Adrenal gland (tissue), 12 donors: ENCODE measurements around the gene HS6ST2. TPM values are rescaled to one million over a fixed set of nuclear protein-coding genes. Genes with fewer than 3 reads are reported as not detected.

Experiments used
- DNase-seq, 7 donors: peaks; one replicate each; pipeline ENCODE4 v3.0.0-alpha.2; 2019 to 2020
- H3K27ac ChIP-seq, 5 donors: fragments of 200-600 bp; sonication (generic) in 4 of 5; 1 replicate in 3 of 5; 2 replicates in 2 of 5; pipeline versions ENCODE4 v1.5.1 to v1.8.0; 2016 to 2020; ENCODE audit warnings: mild to moderate bottlenecking in 1 of 5
- H3K27me3 ChIP-seq: fragments of 200-600 bp; 2 replicates; pipeline ENCODE4 v1.8.0; 2021
- H3K36me3 ChIP-seq, 2 donors: fragments of 200-600 bp; replicated peaks in 1 of 2; 1 replicate in 1 of 2; 2 replicates in 1 of 2; pipeline versions ENCODE4 v1.5.1 to v1.8.0; 2018 to 2022
- H3K4me1 ChIP-seq, 2 donors: fragments of 200-600 bp; replicated peaks in 1 of 2; 1 replicate in 1 of 2; 2 replicates in 1 of 2; pipeline versions ENCODE4 v1.5.1 to v1.8.0; 2018 to 2021
- H3K4me3 ChIP-seq, 4 donors: fragments of 200-600 bp; sonication (generic) in 3 of 4; one replicate each; pipeline ENCODE4 v1.5.1; 2016 to 2018
- H3K9me3 ChIP-seq, 3 donors: fragments of 200-600 bp; sonication (generic) in 1 of 3; replicated peaks in 1 of 3; 1 replicate in 2 of 3; 2 replicates in 1 of 3; pipeline versions ENCODE4 v1.5.1 to v1.8.0; 2016 to 2021
- POLR2A ChIP-seq, 2 donors: fragments of 450-650 bp; IDR thresholded peaks; one replicate each; pipeline ENCODE4 v1.6.1; 2017; ENCODE audit warnings: antibody characterized with exemption in 2 of 2, mild to moderate bottlenecking in 2 of 2, moderate library complexity in 1 of 2
- WGBS, 4 donors: extraction: QIAGEN DNeasy Blood & Tissue Kit in 2 of 4; methylation state at CpG; one replicate each; pipeline versions ENCODE4 v1.1.5 to v1.1.7; 2013 to 2017; 5-methylcytosine and 5-hydroxymethylcytosine counted together
- intact Hi-C, 2 donors: fragments of 100-400 bp; cut with DNase I; formaldehyde crosslinking; loops; one replicate each; pipeline versions ENCODE4 v1.14.1 to v1.15.0; 2022 to 2023
- polyA plus RNA-seq, 3 donors: library from polyadenylated mRNA; stranded (reverse); fragments of 200-250 nt in 2 of 3; fragments of 350-450 nt in 1 of 3; fragmentation: Illumina TruSeq in 1 of 3; extraction: RNeasy Lipid Tissue Mini Kit (QIAGEN cat#74804) in 1 of 3; gene quantifications; one replicate each; pipeline ENCODE4 v1.2.3, GENCODE V29; 2013 to 2014
- total RNA-seq, 9 donors: library from RNA; depleted of rRNA in 4 of 9; stranded (reverse); fragments of >200 nt in 4 of 9; fragments of 120-200 nt in 1 of 9; fragmentation: NEBNext Ultra II Directional in 1 of 9; extraction: Animal tissue kit (Norgen Biotek cat#: 25700) in 1 of 9; gene quantifications; one replicate each; pipeline versions ENCODE4 v1.1.0 to v1.2.4, GENCODE V29; 2013 to 2023
- TF ChIP-seq, protein P1 (sequence below), 6 experiments: fragments of 450-650 bp in 4 of 6; fragments of 200-600 bp in 2 of 6; sonication (generic) in 1 of 6; IDR thresholded peaks; 1 replicate in 5 of 6; 2 replicates in 1 of 6; pipeline versions ENCODE4 v1.5.1 to v1.8.0; 2016 to 2021; ENCODE audit warnings: antibody characterized with exemption in 6 of 6, mild to moderate bottlenecking in 2 of 6, moderate library complexity in 1 of 6
- donor health status: healthy with polysubstance abuse.
- donor health status: Bipolar disorder and iron deficiency.
- donor health status: DM: yes; HTN: yes; CAD: no.
- donor health status: DM: no; HTN: no; CAD: no.
- donor health status: DM: no; HTN: no; CAD: no.
- donor health status: DM: yes; HTN: yes; CAD: no.

Gene HS6ST2
- total and polyA plus RNA-seq, 12 donors = 0.24 to 6.0 (median 1.3) TPM

DNA sequence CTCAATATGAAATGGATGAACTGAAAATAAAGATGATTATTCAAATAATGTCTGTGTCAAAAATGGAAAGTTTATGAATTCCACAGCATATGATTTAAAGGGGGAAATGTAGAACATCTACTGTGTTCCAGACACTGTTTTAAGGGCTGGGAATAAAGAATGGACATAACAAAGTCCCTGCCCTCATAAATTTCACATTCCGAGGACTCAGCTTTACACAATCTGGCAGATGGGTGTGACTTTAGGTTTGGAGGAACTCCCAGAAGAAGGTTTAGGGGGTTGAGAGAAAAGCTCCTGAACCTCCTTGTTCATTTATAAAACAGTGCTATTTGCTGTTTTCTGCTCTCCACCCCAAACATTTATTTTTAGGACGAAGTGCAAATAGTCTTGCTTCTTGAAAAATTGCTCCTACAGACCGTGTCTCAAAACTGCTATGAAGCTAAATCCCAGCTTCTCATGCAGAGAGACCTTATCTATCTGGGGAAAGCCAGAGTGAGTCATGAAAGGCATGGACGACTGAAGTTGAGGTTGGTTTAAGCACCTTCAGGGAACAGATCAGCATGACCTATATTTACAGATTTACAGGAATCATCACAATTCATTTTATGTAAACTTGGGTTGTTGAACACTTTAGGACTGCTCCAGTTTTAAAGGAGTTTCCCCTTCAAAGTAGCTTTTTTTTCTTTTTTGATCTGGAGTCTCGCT lies 184.3 kb downstream of the HS6ST2 start:
- TF ChIP-seq POLR2A (IDR thresholded peaks at IDR 0.05) = no peak
- TF ChIP-seq, protein P1, sequence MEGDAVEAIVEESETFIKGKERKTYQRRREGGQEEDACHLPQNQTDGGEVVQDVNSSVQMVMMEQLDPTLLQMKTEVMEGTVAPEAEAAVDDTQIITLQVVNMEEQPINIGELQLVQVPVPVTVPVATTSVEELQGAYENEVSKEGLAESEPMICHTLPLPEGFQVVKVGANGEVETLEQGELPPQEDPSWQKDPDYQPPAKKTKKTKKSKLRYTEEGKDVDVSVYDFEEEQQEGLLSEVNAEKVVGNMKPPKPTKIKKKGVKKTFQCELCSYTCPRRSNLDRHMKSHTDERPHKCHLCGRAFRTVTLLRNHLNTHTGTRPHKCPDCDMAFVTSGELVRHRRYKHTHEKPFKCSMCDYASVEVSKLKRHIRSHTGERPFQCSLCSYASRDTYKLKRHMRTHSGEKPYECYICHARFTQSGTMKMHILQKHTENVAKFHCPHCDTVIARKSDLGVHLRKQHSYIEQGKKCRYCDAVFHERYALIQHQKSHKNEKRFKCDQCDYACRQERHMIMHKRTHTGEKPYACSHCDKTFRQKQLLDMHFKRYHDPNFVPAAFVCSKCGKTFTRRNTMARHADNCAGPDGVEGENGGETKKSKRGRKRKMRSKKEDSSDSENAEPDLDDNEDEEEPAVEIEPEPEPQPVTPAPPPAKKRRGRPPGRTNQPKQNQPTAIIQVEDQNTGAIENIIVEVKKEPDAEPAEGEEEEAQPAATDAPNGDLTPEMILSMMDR (IDR thresholded peaks at IDR 0.05) = no peak
- Histone ChIP-seq H3K4me3 (no peak overlapping the region), H3K36me3 (no peaks in the 10 kb centered on the region), H3K4me1 (no peaks in the 10 kb centered on the region), H3K9me3 (no peaks in the 10 kb centered on the region), H3K27me3 (peaks cover 8% of the 10 kb centered on the region), H3K27ac (no peak overlapping the region)
- 51 to 61% (median 57%) methylated on average over 5 of the region's 5 CpGs for WGBS, 4 donors
- no peak for DNase-seq
- intact Hi-C loops = no loop called here

DNA sequence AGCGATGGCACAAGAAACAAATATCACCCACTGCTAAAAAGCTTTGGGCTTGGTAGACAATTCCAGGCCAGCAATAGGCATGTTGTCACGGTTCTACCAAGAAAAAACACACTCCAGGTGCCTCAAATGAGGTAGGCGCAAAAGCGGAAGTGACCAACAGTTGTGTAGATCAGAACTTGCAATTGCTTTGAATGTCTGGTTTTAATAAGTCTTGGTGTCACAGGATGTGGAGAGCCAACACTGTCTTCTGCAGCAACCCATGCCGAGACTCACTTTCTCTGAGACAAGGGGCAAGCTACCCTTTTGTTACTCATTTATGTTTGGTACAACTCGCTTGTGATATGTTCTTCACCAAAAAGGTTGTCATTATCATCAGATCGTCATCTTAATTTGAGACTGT lies 188.8 kb downstream of the HS6ST2 start:
- DNase-seq = no peak
- 72 to 93% (median 84%) methylated on average over 7 of the region's 7 CpGs for WGBS, 4 donors
- no peaks in the 10 kb centered on the region for H3K4me1 ChIP-seq
- no peak for TF ChIP-seq POLR2A (IDR thresholded peaks at IDR 0.05)
- TF ChIP-seq, protein P1 (IDR thresholded peaks at IDR 0.05) = no peak
- no peak overlapping the region for H3K27ac ChIP-seq
- H3K9me3 ChIP-seq = no peaks in the 10 kb centered on the region
- H3K4me3 ChIP-seq = no peak overlapping the region
- peaks cover 3% of the 10 kb centered on the region for H3K27me3 ChIP-seq
- intact Hi-C loops = no loop called here
- H3K36me3 ChIP-seq = no peaks in the 10 kb centered on the region

DNA sequence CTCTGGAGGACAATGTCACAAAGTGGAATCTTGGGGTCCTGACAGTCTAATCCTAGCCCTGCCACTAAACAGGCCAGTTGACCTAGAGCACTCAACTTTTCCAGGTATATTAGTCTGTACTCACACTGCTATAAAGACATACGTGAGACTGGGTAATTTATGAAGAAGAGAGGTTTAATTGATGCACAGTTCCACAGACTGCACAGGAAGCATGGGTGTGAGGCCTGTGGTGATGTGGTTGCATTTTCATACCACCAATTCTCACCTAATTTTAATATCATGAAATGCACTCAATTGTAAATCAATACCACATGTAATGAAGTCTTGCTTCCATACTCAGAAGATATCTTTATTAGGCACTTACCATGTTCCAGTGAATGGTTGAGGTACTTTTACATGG lies 192.0 kb downstream of the HS6ST2 start:
- H3K27ac ChIP-seq = no peak overlapping the region
- H3K4me1 ChIP-seq = no peaks in the 10 kb centered on the region
- no peaks in the 10 kb centered on the region for H3K36me3 ChIP-seq
- TF ChIP-seq, protein P1 (IDR thresholded peaks at IDR 0.05) = no peak
- TF ChIP-seq POLR2A (IDR thresholded peaks at IDR 0.05) = no peak
- no peak overlapping the region for H3K4me3 ChIP-seq
- H3K27me3 ChIP-seq = peaks cover 7% of the 10 kb centered on the region
- H3K9me3 ChIP-seq = no peaks in the 10 kb centered on the region
- intact Hi-C loops = no loop called here
- no peak for DNase-seq
- WGBS, 4 donors = 60 to 83% (median 78%) methylated on average over 1 of the region's 1 CpG

DNA sequence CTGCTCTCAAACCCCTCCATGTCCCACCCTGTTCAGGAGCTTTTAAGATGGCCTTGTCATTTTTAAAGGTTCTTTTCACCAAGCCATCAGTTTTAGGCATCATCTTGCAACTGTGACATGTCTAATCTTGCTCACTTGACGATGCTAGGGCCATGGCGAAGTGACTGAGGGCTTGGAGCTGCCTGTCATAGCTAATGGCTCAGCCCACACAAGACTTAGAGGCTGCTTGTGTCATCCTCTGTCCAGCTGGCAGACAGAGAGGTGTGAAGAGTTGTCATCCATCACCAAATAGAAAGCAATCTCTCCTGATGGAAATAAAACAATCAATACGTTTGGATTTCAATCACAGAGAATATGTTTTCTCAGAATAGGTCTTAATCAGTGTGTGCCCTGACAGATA lies 194.9 kb downstream of the HS6ST2 start:
- no peaks in the 10 kb centered on the region for H3K9me3 ChIP-seq
- WGBS, 4 donors = 56 to 71% (median 63%) methylated on average over 3 of the region's 3 CpGs
- H3K4me1 ChIP-seq = no peaks in the 10 kb centered on the region
- H3K4me3 ChIP-seq = no peak overlapping the region
- H3K36me3 ChIP-seq = no peaks in the 10 kb centered on the region
- intact Hi-C loops = no loop called here
- DNase-seq = no peak
- no peak for TF ChIP-seq POLR2A (IDR thresholded peaks at IDR 0.05)
- TF ChIP-seq, protein P1 (IDR thresholded peaks at IDR 0.05) = no peak
- peaks cover 7% of the 10 kb centered on the region for H3K27me3 ChIP-seq
- H3K27ac ChIP-seq = no peak overlapping the region
